Astrocyte of the hippocampus (primary cell): Measurements from ENCODE around the gene TRIM75.
"Not testable (repeated sequence)": the region's sequence is repeated elsewhere in the genome, so short reads cannot be mapped to it uniquely, and the experiment has no call there.

Source experiments
- DNase-seq: peaks from one replicate; pipeline ENCODE4 v3.0.0; 2011; ENCODE audit warnings: low read depth, low spot score

The TRIM75 gene

GRCh38 chr4:165053645-165054044 lies at the start of gene TRIM75:
Gene TRIM75 (plus strand): TSS chr4:165053866. CDS start chr4:165059148, 5,282 bp downstream.
- no peak for DNase-seq

- DNase-seq: no peak
Measured at GRCh38 chr4:165005352-165005925, 48.2 kb upstream of the TRIM75 start.

GRCh38 chr4:165006456-165006855 lies 47.2 kb upstream of the TRIM75 start:
- no peak for DNase-seq

- DNase-seq: no peak
Measured at GRCh38 chr4:165006886-165007285, 46.8 kb upstream of the TRIM75 start.

- DNase-seq: no peak
Measured at GRCh38 chr4:165009493-165010227, 44.0 kb upstream of the TRIM75 start.

- no peak for DNase-seq
Measured at GRCh38 chr4:165010487-165010886, 43.2 kb upstream of the TRIM75 start.

GRCh38 chr4:165010991-165011390 lies 42.7 kb upstream of the TRIM75 start:
- no peak for DNase-seq

GRCh38 chr4:165011403-165011802 lies 42.3 kb upstream of the TRIM75 start:
- no peak for DNase-seq

GRCh38 chr4:165013691-165014090 lies 40.0 kb upstream of the TRIM75 start:
- DNase-seq: no peak

GRCh38 chr4:165016971-165017370 lies 36.7 kb upstream of the TRIM75 start:
- no peak for DNase-seq

- not testable (repeated sequence) for DNase-seq
Measured at GRCh38 chr4:165019995-165020394, 33.7 kb upstream of the TRIM75 start.

GRCh38 chr4:165025782-165026181 lies 27.9 kb upstream of the TRIM75 start:
- not testable (repeated sequence) for DNase-seq

GRCh38 chr4:165027762-165028402 lies 25.8 kb upstream of the TRIM75 start:
- DNase-seq: no peak

GRCh38 chr4:165031436-165032211 lies 22.0 kb upstream of the TRIM75 start, which contains the start of gene TRIM60:
Gene TRIM60 (plus strand): TSS chr4:165031999. CDS start chr4:165040073, 8,074 bp downstream.
- no peak for DNase-seq

GRCh38 chr4:165048170-165048569 lies 5.5 kb upstream of the TRIM75 start:
- DNase-seq: no peak

GRCh38 chr4:165052627-165053026 lies 1.0 kb upstream of the TRIM75 start:
- no peak for DNase-seq

GRCh38 chr4:165055601-165056000 lies 1.9 kb downstream of the TRIM75 start:
- DNase-seq: no peak

- no peak for DNase-seq
Measured at GRCh38 chr4:165058666-165059065, 5.0 kb downstream of the TRIM75 start.

- no peak for DNase-seq
Measured at GRCh38 chr4:165059386-165059785, 5.7 kb downstream of the TRIM75 start.

- no peak for DNase-seq
Measured at GRCh38 chr4:165060938-165061337, 7.3 kb downstream of the TRIM75 start.

GRCh38 chr4:165070560-165070959 lies 16.9 kb downstream of the TRIM75 start:
- no peak for DNase-seq

GRCh38 chr4:165073346-165073745 lies 19.7 kb downstream of the TRIM75 start:
- not testable (repeated sequence) for DNase-seq
